CD4-positive, alpha-beta T cell treated with Interleukin-15 for 1 hour (primary cell): Measurements from ENCODE around the gene MAMDC4.
"Not testable (repeated sequence)": the region's sequence is repeated elsewhere in the genome, so short reads cannot be mapped to it uniquely, and the experiment has no call there.

ENCODE experiments used
- DNase-seq: peaks from one replicate; pipeline ENCODE4 v3.0.0-alpha.2; 2020

The MAMDC4 gene

GRCh38 chr9:136839229-136840139 is 12.7 kb upstream of the MAMDC4 start:
- DNase-seq: no peak

GRCh38 chr9:136840140-136840876 is 11.8 kb upstream of the MAMDC4 start:
- DNase-seq: no peak

DNA sequence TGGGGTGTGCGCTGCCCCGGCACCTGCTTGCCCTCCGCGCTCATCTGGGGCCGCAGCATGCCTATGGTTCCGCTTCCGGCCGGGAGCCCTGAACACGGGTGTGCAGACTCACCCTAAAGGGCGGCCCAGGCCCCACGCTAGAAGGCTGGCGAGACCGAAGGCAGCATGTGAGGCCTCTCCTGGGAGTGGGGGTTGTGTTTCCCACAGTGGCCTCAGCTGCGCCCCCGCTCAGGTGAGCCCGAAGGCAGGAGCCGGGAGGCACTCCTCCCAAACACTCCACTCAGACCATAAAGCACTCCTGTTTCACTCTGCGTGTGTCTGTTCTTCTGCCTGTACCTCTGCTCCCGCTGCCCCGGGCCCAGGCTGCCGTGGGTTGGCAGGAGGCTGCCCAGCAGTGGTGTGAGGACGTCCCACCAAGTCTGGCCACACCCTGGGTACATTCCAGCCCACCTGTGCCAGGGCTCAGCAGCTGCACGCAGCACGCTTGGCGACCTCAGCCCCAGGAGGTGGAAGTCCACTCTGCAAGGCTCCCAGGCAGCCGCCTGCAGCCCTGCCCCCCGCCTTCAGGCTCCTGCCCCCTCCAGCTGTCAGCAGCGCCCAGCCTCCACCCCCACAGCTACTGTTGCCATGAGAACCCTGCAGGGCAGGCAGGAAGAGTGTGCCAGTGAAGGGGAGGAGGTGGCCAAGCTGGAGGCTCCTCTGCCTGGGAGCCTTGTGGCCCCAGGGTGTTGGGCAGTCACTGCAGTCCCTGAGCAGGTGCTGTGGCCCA is 11.1 kb upstream of the MAMDC4 start:
- no peak for DNase-seq

DNA sequence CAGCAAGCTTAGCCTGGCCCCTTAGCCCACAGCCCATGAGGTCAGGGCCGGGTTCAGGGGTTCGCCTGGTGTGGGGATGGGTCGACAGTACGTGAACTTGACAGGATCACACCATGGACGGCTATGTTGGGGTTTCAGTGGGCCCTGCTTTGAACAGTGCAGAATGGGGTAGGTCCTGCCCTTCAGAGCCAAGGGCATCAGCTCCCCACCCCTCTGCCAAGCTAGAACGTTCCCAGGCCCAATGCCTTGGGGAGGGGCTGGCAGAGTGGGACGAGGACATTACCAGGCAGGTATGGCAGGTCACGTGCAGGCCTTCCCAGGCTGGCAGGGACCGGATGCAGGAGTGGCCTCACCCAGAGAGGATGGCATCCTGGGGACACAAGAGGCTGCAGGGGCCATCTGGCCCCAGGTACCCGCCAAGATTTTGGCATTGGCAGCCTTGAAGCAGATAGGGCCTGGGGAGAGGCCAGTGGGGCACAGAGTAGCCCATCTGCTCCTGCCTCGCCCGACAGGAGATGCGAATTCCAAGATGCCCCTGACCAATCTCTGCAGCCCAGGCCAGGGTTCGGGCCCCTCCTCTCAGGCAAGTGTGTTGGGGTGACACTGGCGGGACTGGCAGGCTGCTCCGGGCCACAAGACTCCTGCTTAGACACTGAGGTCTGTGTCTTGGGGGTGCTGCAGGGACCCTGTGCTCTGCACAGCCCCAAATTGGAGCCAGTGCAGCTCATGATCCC is 10.3 kb upstream of the MAMDC4 start:
- not testable (repeated sequence) for DNase-seq

- peak; percentile 80 for DNase-seq
Measured at GRCh38 chr9:136842380-136842948, 9.7 kb upstream of the MAMDC4 start, which contains the start of gene AJM1. Gene AJM1 (plus strand): TSS chr9:136842478. CDS start chr9:136844415, 1,937 bp downstream.

- DNase-seq: not testable (repeated sequence)
Measured at GRCh38 chr9:136843159-136843800, 8.9 kb upstream of the MAMDC4 start.

GRCh38 chr9:136843801-136844740 is 8.1 kb upstream of the MAMDC4 start:
- DNase-seq: peak; percentile 54

- no peak for DNase-seq
Measured at GRCh38 chr9:136844761-136845464, 7.2 kb upstream of the MAMDC4 start.

DNA sequence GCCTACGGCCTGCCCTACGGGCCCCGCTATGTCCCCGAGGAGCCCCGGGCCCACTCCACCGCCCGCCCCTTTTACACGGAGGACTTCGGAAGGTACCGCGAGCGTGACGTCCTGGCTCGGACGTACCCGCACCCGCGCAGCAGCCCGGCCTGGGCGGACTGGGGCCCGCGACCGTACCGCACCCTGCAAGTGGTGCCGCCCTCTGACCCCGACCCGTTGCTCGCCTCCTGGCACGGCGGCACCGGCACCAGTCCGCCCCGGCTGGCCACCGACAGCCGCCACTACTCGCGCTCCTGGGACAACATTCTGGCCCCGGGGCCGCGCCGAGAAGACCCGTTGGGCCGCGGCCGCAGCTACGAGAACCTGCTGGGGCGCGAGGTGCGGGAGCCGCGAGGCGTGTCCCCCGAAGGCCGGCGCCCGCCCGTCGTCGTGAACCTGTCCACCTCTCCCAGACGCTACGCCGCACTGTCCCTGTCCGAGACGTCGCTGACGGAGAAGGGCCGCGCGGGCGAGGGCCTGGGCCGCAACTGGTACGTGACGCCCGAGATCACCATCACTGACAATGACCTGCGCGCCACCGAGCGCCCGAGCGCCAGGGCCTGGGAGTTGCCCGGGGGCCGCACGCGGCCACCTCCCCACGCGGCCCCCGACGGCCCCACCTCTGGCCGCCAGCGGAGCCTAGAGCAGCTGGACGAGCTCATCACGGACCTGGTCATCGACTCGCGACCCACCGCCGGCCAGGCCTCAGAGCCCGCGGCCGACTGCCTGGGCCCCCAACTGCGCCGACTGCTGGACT is 6.5 kb upstream of the MAMDC4 start:
- DNase-seq: no peak

- no peak for DNase-seq
Measured at GRCh38 chr9:136846376-136847087, 5.6 kb upstream of the MAMDC4 start.

- DNase-seq: no peak
Measured at GRCh38 chr9:136847088-136847825, 4.9 kb upstream of the MAMDC4 start.

DNA sequence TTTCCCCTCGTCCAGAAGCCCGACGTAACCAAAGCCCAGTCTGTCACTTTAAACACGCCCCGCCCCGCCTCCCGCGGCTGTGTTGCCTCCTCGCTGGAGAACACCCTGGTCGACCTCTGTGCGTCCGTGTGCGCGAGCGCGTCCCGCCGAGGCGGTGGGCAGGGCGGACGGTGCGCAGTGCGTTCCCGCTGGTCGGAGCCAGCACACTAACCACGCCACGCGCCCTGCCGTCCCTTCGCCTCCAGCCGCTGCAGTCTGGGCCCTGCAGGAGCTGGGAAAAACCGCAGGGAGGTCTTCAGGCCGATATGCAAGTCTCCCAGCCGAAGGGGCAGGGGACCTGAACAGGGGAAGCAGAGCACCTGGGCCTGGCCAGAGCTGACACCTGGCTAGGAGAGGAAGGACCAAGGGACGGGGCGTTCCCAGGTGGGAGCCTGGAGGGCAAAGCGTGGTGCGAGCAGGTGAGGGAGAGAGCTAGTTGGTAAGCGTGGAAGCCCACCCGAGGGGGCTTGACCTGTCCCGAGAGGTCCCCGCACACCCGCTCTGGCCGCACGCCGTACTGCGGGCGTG is 4.2 kb upstream of the MAMDC4 start:
- peak; percentile 70 for DNase-seq

DNA sequence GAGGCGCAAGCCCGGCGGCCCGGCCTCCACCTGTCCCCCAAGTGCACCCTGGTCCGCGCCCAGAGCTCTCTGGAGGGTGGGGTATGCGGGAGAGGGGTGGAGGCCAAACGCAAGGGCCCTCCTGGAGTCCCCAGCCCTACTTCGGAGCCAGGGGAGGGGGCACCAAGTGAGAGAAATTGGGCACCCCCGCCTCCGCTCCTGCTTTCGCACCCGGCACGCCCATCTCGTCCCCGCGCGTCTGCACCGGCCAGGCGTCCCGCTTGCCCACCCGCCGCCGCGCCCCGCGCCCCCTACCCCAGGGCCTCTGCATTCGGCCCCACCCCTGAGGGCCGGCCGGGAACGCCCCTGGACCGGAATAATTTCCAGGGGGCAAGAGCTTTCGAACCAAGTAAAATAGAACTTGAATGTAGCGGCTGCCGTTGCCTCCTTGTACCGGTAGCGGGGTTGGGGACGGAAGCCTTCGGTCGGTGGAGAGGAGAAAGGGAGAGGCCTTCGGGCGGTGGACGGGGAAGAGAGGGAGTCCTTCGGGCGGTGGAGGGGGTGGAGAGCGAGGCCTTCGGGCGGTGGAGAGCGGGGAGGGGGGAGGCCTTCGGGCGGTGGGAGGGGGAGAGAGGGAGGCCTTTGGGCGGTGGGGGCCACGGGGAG is 3.6 kb upstream of the MAMDC4 start:
- no peak for DNase-seq

GRCh38 chr9:136849038-136849959 is 2.8 kb upstream of the MAMDC4 start, which contains the start of gene PHPT1:
Gene PHPT1 (plus strand): TSS chr9:136849409. CDS start chr9:136849431, 22 bp downstream.
- DNase-seq: peak; percentile 97
